ENCODE results near the gene CDC42. TPM values are rescaled to one million over a fixed set of nuclear protein-coding genes. Genes with fewer than 3 reads are reported as not detected.

The CDC42 gene
- total RNA-seq, 4 donors from 2014 or later = 120 to 187 (median 171) TPM

DNA sequence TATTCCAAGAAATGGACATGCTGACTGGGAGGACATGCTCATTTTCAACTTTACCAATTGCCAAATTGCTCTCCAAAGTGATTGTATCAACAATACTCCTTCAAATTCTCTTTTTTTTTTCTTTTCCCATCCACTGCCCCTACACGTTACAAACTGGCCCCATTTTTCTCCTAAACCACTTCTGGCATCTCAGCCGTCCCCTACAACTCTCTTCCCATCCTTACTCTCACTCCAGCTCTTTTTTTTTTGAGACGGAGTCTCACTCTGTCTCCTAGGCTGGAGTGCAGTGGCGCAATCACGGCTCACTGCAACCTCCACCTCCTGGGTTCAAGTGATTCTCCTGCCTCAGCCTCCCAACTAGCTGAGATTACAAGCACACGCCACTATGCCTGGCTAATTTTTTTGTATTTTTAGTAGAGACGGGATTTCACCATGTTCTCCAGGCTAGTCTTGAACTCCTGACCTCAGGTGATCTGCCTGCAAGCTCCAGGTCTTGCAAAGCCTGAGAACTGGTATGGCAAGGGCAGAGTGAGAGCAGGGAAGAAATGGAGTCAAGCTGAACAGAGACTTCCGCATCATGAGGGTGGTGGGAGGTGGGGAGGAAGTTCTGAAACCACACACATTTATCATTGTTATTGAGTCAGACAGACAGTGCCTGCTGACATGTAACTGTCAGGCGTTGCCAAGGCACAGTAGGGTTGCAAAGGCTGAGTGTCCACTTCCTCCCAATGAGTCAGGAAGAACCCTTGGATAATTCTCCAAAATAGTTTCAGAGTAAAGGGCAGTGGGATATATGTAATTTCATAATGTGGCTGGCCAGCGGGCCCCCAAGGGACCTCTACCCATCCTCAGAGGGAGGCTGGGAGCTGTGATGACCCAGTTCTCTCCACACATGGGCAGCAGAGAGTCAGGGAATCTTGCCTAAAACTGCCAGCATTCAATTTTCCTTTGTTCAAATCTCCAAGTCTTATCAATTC, 33.6 kb upstream of the CDC42 start:
- Histone ChIP-seq H3K4me1 (no peaks in the 10 kb centered on the region), H3K27me3 (no peaks in the 10 kb centered on the region), H3K9me3 (no peaks in the 10 kb centered on the region), H3K36me3 (no peaks in the 10 kb centered on the region), H3K4me3 (no peak overlapping the region), H3K27ac (no peak overlapping the region)
- 57 to 58% methylated on average over 10 of the region's 10 CpGs for WGBS, 2 donors
- peak in 1 of 2 donors; percentile 8 for DNase-seq (ENCODE audit: low spot score in 2 of 2)
- TF ChIP-seq EP300 (IDR thresholded peaks at IDR 0.05) = no peak
- TF ChIP-seq, protein P1, sequence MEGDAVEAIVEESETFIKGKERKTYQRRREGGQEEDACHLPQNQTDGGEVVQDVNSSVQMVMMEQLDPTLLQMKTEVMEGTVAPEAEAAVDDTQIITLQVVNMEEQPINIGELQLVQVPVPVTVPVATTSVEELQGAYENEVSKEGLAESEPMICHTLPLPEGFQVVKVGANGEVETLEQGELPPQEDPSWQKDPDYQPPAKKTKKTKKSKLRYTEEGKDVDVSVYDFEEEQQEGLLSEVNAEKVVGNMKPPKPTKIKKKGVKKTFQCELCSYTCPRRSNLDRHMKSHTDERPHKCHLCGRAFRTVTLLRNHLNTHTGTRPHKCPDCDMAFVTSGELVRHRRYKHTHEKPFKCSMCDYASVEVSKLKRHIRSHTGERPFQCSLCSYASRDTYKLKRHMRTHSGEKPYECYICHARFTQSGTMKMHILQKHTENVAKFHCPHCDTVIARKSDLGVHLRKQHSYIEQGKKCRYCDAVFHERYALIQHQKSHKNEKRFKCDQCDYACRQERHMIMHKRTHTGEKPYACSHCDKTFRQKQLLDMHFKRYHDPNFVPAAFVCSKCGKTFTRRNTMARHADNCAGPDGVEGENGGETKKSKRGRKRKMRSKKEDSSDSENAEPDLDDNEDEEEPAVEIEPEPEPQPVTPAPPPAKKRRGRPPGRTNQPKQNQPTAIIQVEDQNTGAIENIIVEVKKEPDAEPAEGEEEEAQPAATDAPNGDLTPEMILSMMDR (IDR thresholded peaks at IDR 0.05) = peak in 1 of 5 experiments; percentile 10

DNA sequence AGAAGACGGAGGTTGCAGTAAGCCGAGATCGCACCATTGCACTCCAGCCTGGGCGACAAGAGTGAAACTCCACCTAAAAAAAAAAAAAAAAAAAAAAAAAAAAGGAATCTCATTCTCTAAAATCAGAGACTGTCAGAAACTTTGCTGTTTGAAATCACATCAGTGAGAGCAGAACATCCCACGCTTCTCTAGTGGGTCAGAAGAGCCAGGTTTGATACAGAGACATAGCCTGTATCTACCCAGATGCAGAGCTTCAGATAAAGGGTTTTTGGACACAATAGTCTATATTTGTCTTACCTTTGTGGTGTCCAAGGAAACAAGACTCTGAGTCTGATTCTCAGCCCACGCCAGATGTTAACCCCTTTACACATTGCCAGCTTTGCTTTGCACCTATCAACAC, 31.4 kb upstream of the CDC42 start:
- no peak for TF ChIP-seq POLR2A (IDR thresholded peaks at IDR 0.05)
- TF ChIP-seq, protein P1 (IDR thresholded peaks at IDR 0.05) = no peak
- TF ChIP-seq EP300 (IDR thresholded peaks at IDR 0.05) = no peak
- peaks cover 0 to 11% (median under 1%) of the 10 kb centered on the region in 4 donors for H3K4me1 ChIP-seq
- H3K9me3 ChIP-seq = no peaks in the 10 kb centered on the region
- no peak overlapping the region for H3K4me3 ChIP-seq
- DNase-seq (ENCODE audit: low spot score in 2 of 2) = no peak
- no peaks in the 10 kb centered on the region for H3K27me3 ChIP-seq
- WGBS, 2 donors = 85 to 89% methylated on average over 5 to 6 of the region's 6 CpGs
- no peaks in the 10 kb centered on the region for H3K36me3 ChIP-seq
- no peak overlapping the region for H3K27ac ChIP-seq

DNA sequence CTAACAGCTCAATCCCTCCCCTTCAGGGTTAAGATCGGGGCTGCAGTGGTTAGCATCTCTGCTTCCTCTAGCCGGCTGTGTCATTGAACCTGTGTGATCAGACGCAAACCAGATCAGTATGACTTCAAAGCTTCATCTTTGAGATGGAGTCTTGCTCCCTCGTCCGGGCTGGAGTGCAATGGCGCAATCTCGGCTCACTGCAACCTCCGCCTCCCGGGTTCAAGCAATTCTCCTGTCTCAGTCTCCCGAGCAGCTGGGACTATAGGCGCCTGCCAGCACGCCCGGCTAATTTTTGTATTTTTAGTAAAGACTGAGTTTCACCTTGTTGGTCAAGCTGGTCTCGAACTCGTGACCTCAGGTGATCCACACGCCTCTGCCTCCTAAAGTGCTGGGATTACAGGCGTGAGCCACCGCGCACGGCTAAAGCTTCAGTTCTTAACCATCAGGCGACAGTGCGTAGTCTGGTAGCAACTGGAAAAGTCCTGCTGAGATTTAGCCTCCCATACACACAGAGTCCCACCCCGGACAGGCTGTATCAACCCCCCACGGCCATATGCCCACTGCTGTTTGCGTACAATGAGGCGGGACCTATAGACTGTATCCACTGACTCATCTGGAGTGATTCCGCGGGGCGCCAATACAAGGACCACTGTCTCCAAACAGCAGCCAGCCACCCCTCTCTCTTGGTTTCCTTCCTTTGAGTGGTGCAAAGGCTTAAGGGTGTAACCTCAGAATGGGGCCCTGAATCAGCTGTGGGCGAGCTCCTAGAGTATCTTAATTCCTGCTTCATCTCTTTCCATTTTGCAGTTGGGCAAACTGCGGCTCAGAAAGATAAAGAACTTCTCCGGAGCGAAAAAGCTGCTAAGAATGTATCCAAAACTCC, 27.8 kb upstream of the CDC42 start:
- TF ChIP-seq POLR2A (IDR thresholded peaks at IDR 0.05) (no peak), EP300 (IDR thresholded peaks at IDR 0.05) (no peak)
- TF ChIP-seq, protein P1 (IDR thresholded peaks at IDR 0.05) = peak in 1 of 5 experiments; percentile 4
- WGBS, 2 donors = 2 to 3% methylated on average over 33 of the region's 33 CpGs
- Histone ChIP-seq H3K4me3 (peak overlapping the region; percentile 61 to 99 (median 78)), H3K27me3 (no peaks in the 10 kb centered on the region), H3K9me3 (no peaks in the 10 kb centered on the region), H3K4me1 (peaks cover 0 to 22% (median 3%) of the 10 kb centered on the region in 4 donors), H3K36me3 (no peaks in the 10 kb centered on the region), H3K27ac (peak overlapping the region; percentile 95 to 100 (median 96))
- DNase-seq (ENCODE audit: low spot score in 2 of 2) = peak; percentile 18 to 48

DNA sequence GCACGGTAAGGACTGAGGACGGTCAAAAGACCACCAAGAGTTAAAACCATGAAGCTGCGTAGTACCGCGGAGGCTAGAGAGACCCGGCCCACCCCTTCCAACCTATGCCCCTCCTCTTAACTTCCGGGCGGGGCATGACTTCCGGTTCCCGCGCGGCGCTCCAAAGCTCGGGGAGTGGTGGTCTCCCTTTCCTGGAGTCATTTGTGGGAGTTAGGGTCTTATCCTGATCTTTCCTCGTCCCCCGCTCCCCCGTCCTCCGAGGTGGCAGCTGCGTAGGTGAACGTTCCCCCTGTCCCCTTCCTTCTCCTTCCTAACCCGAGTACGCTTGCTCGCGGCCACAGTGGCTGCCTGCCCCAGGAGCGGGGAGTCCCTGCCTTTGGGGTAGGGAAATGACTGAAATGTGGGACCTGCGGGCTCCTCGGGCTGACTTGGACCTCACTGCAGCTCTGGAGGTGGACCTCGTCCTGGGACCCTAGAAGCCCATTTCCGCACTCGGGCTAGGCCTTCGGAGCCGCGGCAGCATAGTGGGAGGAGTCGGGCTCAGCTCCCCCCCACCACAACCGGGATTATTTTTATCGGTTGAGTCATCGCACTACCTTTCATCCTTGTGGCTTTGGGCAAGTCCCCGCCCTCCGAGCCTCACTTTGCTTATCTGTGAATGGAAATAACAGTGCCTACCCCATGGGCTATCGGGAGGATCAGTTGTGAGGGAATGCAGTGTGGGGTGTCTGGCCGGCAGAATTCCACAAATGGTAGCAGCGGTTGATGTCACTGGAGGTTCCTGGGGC, 26.9 kb upstream of the CDC42 start:
- peak overlapping the region; percentile 61 to 99 (median 78) for H3K4me3 ChIP-seq
- no peaks in the 10 kb centered on the region for H3K27me3 ChIP-seq
- H3K9me3 ChIP-seq = no peaks in the 10 kb centered on the region
- peak; percentile 71 for TF ChIP-seq POLR2A (IDR thresholded peaks at IDR 0.05)
- peak; percentile 38 to 95 for TF ChIP-seq EP300 (IDR thresholded peaks at IDR 0.05)
- TF ChIP-seq, protein P1 (IDR thresholded peaks at IDR 0.05) = peak in 1 of 5 experiments; percentile 17
- DNase-seq (ENCODE audit: low spot score in 2 of 2) = peak; percentile 64 to 79
- WGBS, 2 donors = 1% methylated on average over 37 to 42 of the region's 42 CpGs
- peaks cover 0 to 22% (median 3%) of the 10 kb centered on the region in 4 donors for H3K4me1 ChIP-seq
- H3K36me3 ChIP-seq = no peaks in the 10 kb centered on the region
- H3K27ac ChIP-seq = peak overlapping the region; percentile 95 to 100 (median 96)
